Transverse colon (tissue), 4 donors: ENCODE measurements around the gene KCTD14. TPM values are rescaled to one million over a fixed set of nuclear protein-coding genes. Genes with fewer than 3 reads are reported as not detected.

Experiments
- DNase-seq: peaks from one replicate; pipeline ENCODE4 v3.0.0-alpha.2; 2019
- H3K27ac ChIP-seq, 4 donors: fragments of 200-600 bp; sonication (generic); 2 replicates each; pipeline ENCODE4 v1.5.1; 2016 to 2018; ENCODE audit warnings: inconsistent platforms in 4 of 4
- H3K27me3 ChIP-seq: fragments of 200-600 bp; sonication (generic); 2 replicates; pipeline ENCODE4 v1.5.1; 2017; ENCODE audit warnings: inconsistent platforms
- H3K36me3 ChIP-seq, 4 donors: fragments of 200-600 bp; sonication (generic); 2 replicates each; pipeline ENCODE4 v1.5.1; 2017 to 2019; ENCODE audit warnings: inconsistent platforms in 4 of 4
- H3K4me1 ChIP-seq, 4 donors: fragments of 200-600 bp; sonication (generic); 2 replicates each; pipeline ENCODE4 v1.5.1; 2017 to 2020; ENCODE audit warnings: inconsistent platforms in 4 of 4
- H3K4me3 ChIP-seq, 4 donors: fragments of 200-600 bp; sonication (generic); 1 replicate in 1 of 4; 2 replicates in 3 of 4; pipeline versions ENCODE4 v1.5.1 to v1.6.1; 2017 to 2019; ENCODE audit warnings: inconsistent platforms in 4 of 4
- H3K9me3 ChIP-seq, 2 donors: fragments of 200-600 bp; sonication (generic); 2 replicates each; pipeline ENCODE4 v1.5.1; 2017 to 2019; ENCODE audit warnings: inconsistent platforms in 2 of 2
- EP300 ChIP-seq: sonication (generic); formaldehyde crosslinking; IDR thresholded peaks from one replicate; pipeline ENCODE4 v1.6.1; 2017; ENCODE audit warnings: antibody characterized with exemption, low read depth
- POLR2A ChIP-seq: fragments of 450-650 bp; IDR thresholded peaks from one replicate; pipeline ENCODE4 v1.6.1; 2016; ENCODE audit warnings: antibody characterized with exemption, mild to moderate bottlenecking, moderate library complexity
- POLR2AphosphoS5 ChIP-seq, 3 donors: sonication (generic); formaldehyde crosslinking; IDR thresholded peaks; one replicate each; pipeline ENCODE4 v1.6.1; 2016; ENCODE audit warnings: antibody characterized with exemption in 3 of 3
- WGBS, 2 donors: methylation state at CpG; one replicate each; pipeline ENCODE4 v1.1.5; 2018; ENCODE audit warnings: low coverage in 1 of 2; 5-methylcytosine and 5-hydroxymethylcytosine counted together
- in situ Hi-C, 4 donors: fragments of 200-750 bp; cut with MboI; loops; one replicate each; pipeline versions ENCODE4 v1.15.0 to v1.15.1; 2017; ENCODE audit warnings: low sequenced_read_pairs in 3 of 4, low pct_ligation_motif_present in 1 of 4, low pct_unique_long_range_greater_than_20kb in 1 of 4
- intact Hi-C: fragments of 100-400 bp; cut with DNase I; formaldehyde crosslinking; loops from one replicate; pipeline ENCODE4 v1.15.1; 2023; ENCODE audit warnings: low total_unique reads
- total RNA-seq, 4 donors: library from RNA; depleted of rRNA; stranded (reverse); fragments of >200 nt; gene quantifications; one replicate each; pipeline ENCODE4 v1.1.0, GENCODE V29; 2016
- TF ChIP-seq, protein P1 (sequence below), 5 experiments: fragments of 200-600 bp in 3 of 5; fragments of 450-650 bp in 2 of 5; sonication (generic) in 3 of 5; IDR thresholded peaks; 1 replicate in 2 of 5; 2 replicates in 3 of 5; pipeline ENCODE4 v1.5.1; 2016 to 2017; ENCODE audit warnings: antibody characterized with exemption in 5 of 5, inconsistent platforms in 3 of 5, mild to moderate bottlenecking in 2 of 5, moderate library complexity in 1 of 5

Gene KCTD14, protein sequence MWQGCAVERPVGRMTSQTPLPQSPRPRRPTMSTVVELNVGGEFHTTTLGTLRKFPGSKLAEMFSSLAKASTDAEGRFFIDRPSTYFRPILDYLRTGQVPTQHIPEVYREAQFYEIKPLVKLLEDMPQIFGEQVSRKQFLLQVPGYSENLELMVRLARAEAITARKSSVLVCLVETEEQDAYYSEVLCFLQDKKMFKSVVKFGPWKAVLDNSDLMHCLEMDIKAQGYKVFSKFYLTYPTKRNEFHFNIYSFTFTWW
- total RNA-seq: 1 to 10 TPM; 1.2 to 8.6 (median 5.1) TPM

DNA sequence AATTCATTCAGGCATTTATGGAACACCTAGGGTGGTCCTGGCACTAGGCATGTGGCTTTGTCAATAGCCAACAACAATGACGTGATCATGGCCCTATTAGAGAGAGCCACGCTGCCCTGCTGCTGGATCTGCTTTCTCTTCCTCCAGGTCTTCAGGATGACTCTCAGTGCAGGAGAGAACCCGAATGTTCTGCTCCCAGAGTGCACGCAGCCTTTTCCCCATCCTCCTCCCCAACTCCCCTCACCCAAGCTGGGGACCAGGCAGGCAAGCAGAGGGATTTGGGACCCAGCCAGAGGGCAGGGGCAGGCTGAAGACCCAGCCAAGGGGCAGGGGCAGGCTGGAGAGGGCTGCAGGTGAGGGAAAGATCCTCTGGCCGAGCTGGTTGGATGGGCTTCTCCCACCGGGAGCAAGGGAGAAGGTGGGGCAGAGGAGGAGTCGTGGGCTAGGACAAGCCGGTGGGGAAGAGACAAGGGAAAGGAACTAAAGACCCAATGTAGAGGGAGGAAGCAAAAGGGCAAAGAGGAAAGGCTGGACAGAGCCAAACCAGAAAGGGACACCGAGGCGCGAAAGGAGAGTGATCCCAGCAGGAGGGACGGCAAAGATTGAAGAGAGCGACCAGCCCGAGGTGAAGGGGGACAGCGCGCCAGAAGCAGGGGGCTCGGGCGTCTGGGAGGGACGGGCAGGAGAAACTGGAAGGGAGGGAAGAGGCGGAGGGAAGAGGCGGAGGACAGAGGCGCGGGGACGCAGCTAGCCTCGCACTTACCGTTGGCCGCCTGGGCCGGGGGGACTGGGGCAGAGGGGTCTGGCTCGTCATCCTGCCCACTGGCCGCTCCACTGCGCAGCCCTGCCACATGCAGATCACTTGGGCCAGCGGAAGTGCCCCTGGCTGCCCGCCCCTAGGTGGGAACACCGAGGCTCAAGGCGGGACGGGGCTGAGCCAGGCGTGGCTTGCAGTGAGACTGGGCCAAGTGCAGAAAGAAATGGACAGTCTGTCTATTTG lies at the start of gene KCTD14:
TSS of gene KCTD14 (minus strand) at position 880 of the 1,000 bp plus-strand sequence. CDS start at position 853, 27 bp downstream.
- Histone ChIP-seq H3K27ac (peak within 1 kb of the TSS; percentile 61 to 83 (median 74)), H3K27me3 (no peaks in the 10 kb centered on the region), H3K36me3 (no peaks in the 10 kb centered on the region), H3K4me1 (peaks cover 0 to 11% (median 2%) of the 10 kb centered on the region in 4 donors), H3K4me3 (peak within 1 kb of the TSS; percentile 37 to 69 (median 58)), H3K9me3 (no peaks in the 10 kb centered on the region)
- peak; percentile 69 for DNase-seq
- WGBS, 2 donors: 4 to 11% methylated on average over 20 to 37 of the region's 37 CpGs
- intact Hi-C loops: no loop called here
- in situ Hi-C loops: no loop called here
- TF ChIP-seq EP300 (no peak), POLR2AphosphoS5 (IDR thresholded peaks at IDR 0.05) (peak in 2 of 3 donors; percentile 34 to 71), POLR2A (peak; percentile 65)
- TF ChIP-seq, protein P1, sequence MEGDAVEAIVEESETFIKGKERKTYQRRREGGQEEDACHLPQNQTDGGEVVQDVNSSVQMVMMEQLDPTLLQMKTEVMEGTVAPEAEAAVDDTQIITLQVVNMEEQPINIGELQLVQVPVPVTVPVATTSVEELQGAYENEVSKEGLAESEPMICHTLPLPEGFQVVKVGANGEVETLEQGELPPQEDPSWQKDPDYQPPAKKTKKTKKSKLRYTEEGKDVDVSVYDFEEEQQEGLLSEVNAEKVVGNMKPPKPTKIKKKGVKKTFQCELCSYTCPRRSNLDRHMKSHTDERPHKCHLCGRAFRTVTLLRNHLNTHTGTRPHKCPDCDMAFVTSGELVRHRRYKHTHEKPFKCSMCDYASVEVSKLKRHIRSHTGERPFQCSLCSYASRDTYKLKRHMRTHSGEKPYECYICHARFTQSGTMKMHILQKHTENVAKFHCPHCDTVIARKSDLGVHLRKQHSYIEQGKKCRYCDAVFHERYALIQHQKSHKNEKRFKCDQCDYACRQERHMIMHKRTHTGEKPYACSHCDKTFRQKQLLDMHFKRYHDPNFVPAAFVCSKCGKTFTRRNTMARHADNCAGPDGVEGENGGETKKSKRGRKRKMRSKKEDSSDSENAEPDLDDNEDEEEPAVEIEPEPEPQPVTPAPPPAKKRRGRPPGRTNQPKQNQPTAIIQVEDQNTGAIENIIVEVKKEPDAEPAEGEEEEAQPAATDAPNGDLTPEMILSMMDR (IDR thresholded peaks at IDR 0.05): no peak

DNA sequence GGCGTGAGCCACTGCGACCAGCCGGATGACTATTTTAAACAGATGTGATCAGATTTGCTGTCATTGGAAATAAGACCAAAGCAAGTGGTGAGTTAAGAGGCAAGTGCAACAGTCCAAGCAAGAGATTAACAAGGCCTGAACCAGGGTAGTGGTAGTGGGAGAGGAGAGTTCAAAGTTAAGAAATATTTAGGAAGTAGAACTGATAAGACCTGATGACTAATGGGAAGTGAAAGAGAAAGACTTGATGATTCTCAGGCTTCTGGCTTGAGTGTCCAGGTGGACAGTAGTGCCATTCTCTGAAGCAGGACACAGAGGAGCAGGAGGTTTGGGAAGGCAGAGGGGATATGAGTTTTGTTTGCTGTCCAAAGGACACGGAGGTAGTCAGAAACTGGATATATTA lies 49.4 kb upstream of the KCTD14 start:
- no peak overlapping the region for H3K27ac ChIP-seq
- intact Hi-C loops: no loop called here

DNA sequence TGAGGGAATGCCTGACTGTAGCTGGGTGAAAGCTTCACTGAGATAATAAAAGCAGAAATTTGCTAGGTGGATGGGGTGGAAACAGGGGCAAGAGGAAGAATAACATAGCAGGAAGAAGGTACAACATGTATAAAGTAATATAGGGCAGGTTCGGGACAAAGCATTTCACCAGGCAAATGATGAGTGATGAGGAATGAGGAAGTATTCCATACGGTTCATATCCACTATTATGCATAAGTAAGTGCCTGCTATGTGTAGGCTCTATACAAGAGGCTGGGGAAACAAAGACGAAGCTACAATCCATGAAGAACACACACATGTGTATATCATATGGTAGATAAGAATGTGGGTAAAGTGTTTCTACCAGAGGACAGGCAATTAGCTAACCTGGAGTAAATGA lies 48.6 kb upstream of the KCTD14 start:
- Histone ChIP-seq H3K27me3 (no peaks in the 10 kb centered on the region), H3K9me3 (no peaks in the 10 kb centered on the region), H3K36me3 (peaks cover 0 to 24% (median 2%) of the 10 kb centered on the region in 4 donors), H3K27ac (no peak overlapping the region), H3K4me3 (no peak overlapping the region), H3K4me1 (peaks cover 0 to 24% (median 6%) of the 10 kb centered on the region in 4 donors)
- intact Hi-C loops (no loop called here), in situ Hi-C loops (no loop called here)
- DNase-seq: no peak
- 68 to 78% methylated on average over 3 of the region's 3 CpGs for WGBS, 2 donors
- TF ChIP-seq, protein P1 (IDR thresholded peaks at IDR 0.05): no peak
- TF ChIP-seq EP300 (no peak), POLR2AphosphoS5 (IDR thresholded peaks at IDR 0.05) (no peak), POLR2A (no peak)

More for the DNA sequence above, 49.4 kb upstream of the KCTD14 start:
- Histone ChIP-seq H3K9me3 (no peaks in the 10 kb centered on the region), H3K4me1 (peaks cover 5 to 31% (median 10%) of the 10 kb centered on the region in 4 donors), H3K36me3 (peaks cover 0 to 24% (median 2%) of the 10 kb centered on the region in 4 donors), H3K27me3 (no peaks in the 10 kb centered on the region), H3K4me3 (no peak overlapping the region)
- WGBS, 2 donors: 89 to 93% methylated on average over 3 to 4 of the region's 4 CpGs
- TF ChIP-seq EP300 (no peak), POLR2AphosphoS5 (IDR thresholded peaks at IDR 0.05) (no peak), POLR2A (no peak)
- TF ChIP-seq, protein P1 (IDR thresholded peaks at IDR 0.05): no peak
- DNase-seq: no peak
- in situ Hi-C loops: no loop called here

DNA sequence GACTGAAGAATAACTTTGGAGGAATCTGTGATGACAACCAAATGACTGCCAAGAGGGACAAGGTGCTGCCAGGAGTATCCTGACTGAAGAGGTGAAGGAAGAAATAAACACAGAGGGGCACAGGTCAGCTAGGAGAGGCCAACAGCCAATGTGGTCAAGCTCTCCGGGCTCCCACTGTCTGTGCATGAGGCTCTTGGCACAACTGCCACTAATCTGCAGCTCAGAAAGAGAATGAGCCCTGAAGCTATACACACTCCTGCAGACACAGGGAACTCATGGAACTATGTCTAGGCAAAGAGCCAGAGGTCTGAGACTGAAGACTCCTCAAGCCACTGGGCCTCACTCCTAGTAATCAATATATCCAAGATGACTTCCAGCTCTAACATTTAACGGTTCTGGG lies 47.5 kb upstream of the KCTD14 start:
- H3K9me3 ChIP-seq: no peaks in the 10 kb centered on the region
- H3K4me3 ChIP-seq: no peak overlapping the region
- intact Hi-C loops (no loop called here), in situ Hi-C loops (no loop called here)
- H3K36me3 ChIP-seq: peaks cover 0 to 24% (median 2%) of the 10 kb centered on the region in 4 donors
- no peak for TF ChIP-seq EP300
- no peak for TF ChIP-seq POLR2A
- TF ChIP-seq, protein P1 (IDR thresholded peaks at IDR 0.05): no peak
- no peak for TF ChIP-seq POLR2AphosphoS5 (IDR thresholded peaks at IDR 0.05)
- no peak overlapping the region for H3K27ac ChIP-seq
- WGBS, 2 donors: 85 to 100% methylated on average over 1 to 2 of the region's 2 CpGs
- peaks cover 0 to 15% (median 3%) of the 10 kb centered on the region in 4 donors for H3K4me1 ChIP-seq
- H3K27me3 ChIP-seq: no peaks in the 10 kb centered on the region
- no peak for DNase-seq
